GM06990 (cell line): ENCODE measurements around the gene RCAN1.

ENCODE experiments used
- DNase-seq: peaks from one replicate; pipeline ENCODE4 v3.0.0-alpha.2; 2011; ENCODE audit not compliant: insufficient read length; ENCODE audit errors: extremely low read depth
- H3K27me3 ChIP-seq: replicated peaks from 2 replicates; pipeline ENCODE4 v1.6.0; 2011; ENCODE audit warnings: low read length; ENCODE audit not compliant: control insufficient read depth, insufficient read depth
- H3K36me3 ChIP-seq: 2 replicates; pipeline ENCODE4 v1.5.1; 2011; ENCODE audit warnings: low read length; ENCODE audit not compliant: control insufficient read depth, insufficient read depth
- H3K4me3 ChIP-seq: replicated peaks from 2 replicates; pipeline ENCODE4 v1.5.1; 2011; ENCODE audit warnings: low read depth, mild to moderate bottlenecking, control low read depth, low read length
- TF ChIP-seq, protein P1 (sequence below): IDR thresholded peaks from 2 replicates; pipeline ENCODE4 v1.5.1; 2011; ENCODE audit warnings: low read length, control low read depth, mild to moderate bottlenecking, inconsistent platforms; ENCODE audit not compliant: insufficient read depth, poor library complexity, severe bottlenecking

Gene RCAN1

DNA sequence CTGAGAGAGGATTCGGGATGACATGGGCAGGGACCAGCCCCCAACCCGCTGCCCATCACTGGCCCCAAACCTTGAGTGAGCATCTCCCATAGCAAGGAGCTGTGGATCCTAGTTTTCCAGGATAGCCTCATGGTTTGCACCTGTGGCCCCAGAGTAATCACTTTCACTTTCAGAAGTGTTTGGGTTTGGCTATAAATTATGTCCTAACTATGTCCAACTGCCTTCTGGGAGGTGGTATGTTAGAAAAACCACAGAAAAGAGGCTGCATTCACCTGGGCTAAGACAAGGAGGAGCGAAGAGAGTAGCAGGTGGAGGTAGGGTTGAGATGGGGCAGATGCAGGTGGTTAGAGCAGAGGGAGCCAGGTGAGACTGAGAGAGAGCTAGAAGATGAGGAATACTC, 34.5 kb upstream of the RCAN1 start:
- Histone ChIP-seq H3K4me3 (no peak overlapping the region), H3K36me3 (no peaks in the 10 kb centered on the region), H3K27me3 (no peaks in the 10 kb centered on the region)
- TF ChIP-seq, protein P1, sequence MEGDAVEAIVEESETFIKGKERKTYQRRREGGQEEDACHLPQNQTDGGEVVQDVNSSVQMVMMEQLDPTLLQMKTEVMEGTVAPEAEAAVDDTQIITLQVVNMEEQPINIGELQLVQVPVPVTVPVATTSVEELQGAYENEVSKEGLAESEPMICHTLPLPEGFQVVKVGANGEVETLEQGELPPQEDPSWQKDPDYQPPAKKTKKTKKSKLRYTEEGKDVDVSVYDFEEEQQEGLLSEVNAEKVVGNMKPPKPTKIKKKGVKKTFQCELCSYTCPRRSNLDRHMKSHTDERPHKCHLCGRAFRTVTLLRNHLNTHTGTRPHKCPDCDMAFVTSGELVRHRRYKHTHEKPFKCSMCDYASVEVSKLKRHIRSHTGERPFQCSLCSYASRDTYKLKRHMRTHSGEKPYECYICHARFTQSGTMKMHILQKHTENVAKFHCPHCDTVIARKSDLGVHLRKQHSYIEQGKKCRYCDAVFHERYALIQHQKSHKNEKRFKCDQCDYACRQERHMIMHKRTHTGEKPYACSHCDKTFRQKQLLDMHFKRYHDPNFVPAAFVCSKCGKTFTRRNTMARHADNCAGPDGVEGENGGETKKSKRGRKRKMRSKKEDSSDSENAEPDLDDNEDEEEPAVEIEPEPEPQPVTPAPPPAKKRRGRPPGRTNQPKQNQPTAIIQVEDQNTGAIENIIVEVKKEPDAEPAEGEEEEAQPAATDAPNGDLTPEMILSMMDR, result no peak
- DNase-seq, result no peak

DNA sequence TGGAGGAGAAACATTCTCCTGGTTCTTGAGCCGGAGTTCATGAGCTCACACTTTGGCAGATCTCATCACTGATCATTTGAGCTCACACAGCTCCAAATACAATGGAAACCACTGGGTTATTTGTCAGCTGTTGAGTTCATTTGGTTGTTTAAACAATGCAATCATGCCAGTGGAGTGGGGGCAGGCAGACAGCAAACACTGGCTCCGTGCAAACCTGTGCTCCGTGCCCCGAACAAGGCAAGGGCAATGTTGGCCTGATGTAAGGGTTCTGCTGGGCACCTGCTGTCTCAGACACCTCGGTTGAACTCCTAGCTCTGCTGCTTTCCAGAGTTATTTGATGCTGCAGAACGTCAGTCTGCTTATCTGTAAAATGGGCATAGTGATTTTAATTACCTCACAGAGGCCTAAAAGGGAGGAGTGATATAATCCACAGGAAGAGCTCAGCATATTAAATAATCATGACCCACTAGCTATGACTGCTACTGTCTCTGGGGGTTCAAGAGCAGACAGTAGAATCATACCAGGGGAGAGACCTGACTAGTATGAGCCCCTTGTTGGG, 33.9 kb upstream of the RCAN1 start:
- TF ChIP-seq, protein P1, result no peak
- Histone ChIP-seq H3K4me3 (no peak overlapping the region), H3K36me3 (no peaks in the 10 kb centered on the region), H3K27me3 (no peaks in the 10 kb centered on the region)
- no peak for DNase-seq

DNA sequence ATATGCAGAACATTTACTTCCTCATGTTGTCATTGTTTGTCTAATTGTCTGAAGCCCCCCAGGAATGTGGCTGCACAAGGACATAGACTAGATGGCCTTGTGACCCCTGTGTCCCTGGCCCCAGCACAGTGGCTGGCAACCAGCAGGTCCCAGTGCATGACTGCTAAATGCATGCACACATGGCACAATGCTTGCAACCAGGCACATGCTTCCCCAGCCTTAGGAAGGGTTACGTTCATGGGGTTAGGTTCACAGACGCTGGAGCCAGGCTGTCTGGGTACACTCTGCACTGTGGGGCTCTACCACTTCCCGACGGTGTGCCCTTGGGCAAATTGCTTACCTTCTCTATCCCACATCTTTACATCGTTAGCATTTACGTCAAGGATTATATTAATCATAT, 32.6 kb upstream of the RCAN1 start:
- Histone ChIP-seq H3K27me3 (no peaks in the 10 kb centered on the region), H3K4me3 (no peak overlapping the region), H3K36me3 (no peaks in the 10 kb centered on the region)
- no peak for DNase-seq
- TF ChIP-seq, protein P1, result no peak

DNA sequence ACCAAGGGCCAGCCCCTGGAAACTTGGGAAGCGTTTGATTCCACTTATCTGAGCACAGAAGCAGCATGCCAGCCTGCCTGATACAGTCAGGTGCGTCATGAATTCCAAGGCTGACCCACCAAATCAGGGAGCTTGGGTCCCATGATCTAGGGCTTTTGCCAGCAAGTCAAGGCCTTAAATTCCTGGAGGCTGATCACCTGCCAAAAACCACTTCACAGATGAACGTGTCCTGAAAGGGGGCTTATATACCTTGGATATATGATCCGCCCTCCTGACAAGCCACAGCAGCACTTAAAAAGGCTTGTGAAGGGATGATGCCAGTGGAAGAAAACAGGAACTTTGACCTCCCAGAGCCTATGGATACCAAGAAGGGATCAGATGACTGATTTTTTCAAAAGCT, 29.9 kb upstream of the RCAN1 start:
- H3K36me3 ChIP-seq, result no peaks in the 10 kb centered on the region
- TF ChIP-seq, protein P1, result no peak
- no peak overlapping the region for H3K4me3 ChIP-seq
- no peak for DNase-seq
- no peaks in the 10 kb centered on the region for H3K27me3 ChIP-seq

DNA sequence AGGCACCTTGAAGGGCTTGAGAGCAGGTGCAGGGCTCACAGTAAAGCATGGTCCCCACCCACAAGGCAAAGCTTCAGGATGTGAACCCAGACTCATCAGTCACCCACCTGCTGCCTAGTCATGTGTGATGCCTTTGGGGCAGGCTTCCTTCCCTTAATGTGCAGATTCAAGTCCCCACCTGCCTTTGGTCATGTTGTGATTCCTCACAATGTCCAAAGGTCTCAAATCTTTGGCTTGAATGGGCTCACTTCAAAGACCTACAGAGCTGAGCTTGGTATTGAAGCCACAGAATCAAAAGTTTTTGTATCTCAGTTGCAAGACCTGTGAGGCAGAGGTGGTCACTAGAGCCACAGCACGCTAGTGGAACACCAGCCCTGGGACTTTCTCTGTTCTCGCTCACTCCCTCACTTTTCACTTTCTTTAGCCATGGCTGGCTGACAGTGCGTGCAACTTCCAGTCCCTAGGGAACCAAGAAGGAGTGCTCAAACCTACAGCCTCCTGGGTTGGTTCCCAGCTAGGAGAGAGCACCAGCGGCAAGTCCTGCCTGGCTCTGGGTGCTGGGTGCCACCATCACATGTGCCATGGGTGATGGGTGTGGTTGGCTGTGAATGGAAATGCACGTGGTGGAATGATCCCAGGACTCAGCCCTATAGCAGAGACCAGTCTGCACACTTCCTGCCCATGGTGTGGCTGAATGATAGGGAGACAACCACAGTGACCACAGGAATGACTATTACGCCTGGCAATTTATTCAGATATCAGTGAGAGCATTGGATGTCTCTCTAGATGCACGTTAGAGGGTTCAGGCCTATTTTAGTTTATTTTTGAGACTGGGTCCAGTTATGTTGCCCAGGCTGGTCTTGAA, 27.5 kb upstream of the RCAN1 start:
- DNase-seq, result peak; percentile 74
- TF ChIP-seq, protein P1, result no peak
- H3K27me3 ChIP-seq, result no peaks in the 10 kb centered on the region
- no peak overlapping the region for H3K4me3 ChIP-seq
- no peaks in the 10 kb centered on the region for H3K36me3 ChIP-seq
